Activated naive CD8-positive, alpha-beta T cell treated with anti-CD3 and anti-CD28 coated beads for 36 hours (primary cell): ENCODE results near the gene MGAT5. TPM values are rescaled to one million over a fixed set of nuclear protein-coding genes. Genes with fewer than 3 reads are reported as not detected.

Experiments
- DNase-seq: peaks from one replicate; pipeline ENCODE4 v3.0.0; 2021
- H3K27ac Mint-ChIP-seq: one replicate; pipeline ENCODE4 v1.8.0; 2022; ENCODE audit warnings: mild to moderate bottlenecking, moderate library complexity, mixed read lengths
- H3K27me3 Mint-ChIP-seq: one replicate; pipeline ENCODE4 v1.8.0; 2022; ENCODE audit warnings: mild to moderate bottlenecking, mixed read lengths
- H3K36me3 Mint-ChIP-seq: one replicate; pipeline ENCODE4 v1.8.0; 2021; ENCODE audit warnings: mild to moderate bottlenecking, mixed read lengths
- H3K4me1 Mint-ChIP-seq: one replicate; pipeline ENCODE4 v1.8.0; 2021; ENCODE audit warnings: mixed read lengths
- H3K4me3 Mint-ChIP-seq: one replicate; pipeline ENCODE4 v1.8.0; 2022; ENCODE audit warnings: mild to moderate bottlenecking, moderate library complexity, mixed read lengths
- H3K9me3 Mint-ChIP-seq: one replicate; pipeline ENCODE4 v1.8.0; 2022; ENCODE audit warnings: mixed read lengths
- total RNA-seq, 2 experiments: library from RNA; stranded (reverse); gene quantifications; one replicate each; pipeline ENCODE4 v1.2.3, GENCODE V29; 2021

MGAT5 gene
- total RNA-seq, 2 experiments from 2014 or later: 34.0 to 34.5 TPM

GRCh38 chr2:134308474-134309385 lies 54.9 kb downstream of the MGAT5 start:
- Mint-ChIP-seq H3K36me3 (peaks cover 42% of the 10 kb centered on the region), H3K9me3 (peaks cover 3% of the 10 kb centered on the region), H3K4me1 (peaks cover 54% of the 10 kb centered on the region)

DNA sequence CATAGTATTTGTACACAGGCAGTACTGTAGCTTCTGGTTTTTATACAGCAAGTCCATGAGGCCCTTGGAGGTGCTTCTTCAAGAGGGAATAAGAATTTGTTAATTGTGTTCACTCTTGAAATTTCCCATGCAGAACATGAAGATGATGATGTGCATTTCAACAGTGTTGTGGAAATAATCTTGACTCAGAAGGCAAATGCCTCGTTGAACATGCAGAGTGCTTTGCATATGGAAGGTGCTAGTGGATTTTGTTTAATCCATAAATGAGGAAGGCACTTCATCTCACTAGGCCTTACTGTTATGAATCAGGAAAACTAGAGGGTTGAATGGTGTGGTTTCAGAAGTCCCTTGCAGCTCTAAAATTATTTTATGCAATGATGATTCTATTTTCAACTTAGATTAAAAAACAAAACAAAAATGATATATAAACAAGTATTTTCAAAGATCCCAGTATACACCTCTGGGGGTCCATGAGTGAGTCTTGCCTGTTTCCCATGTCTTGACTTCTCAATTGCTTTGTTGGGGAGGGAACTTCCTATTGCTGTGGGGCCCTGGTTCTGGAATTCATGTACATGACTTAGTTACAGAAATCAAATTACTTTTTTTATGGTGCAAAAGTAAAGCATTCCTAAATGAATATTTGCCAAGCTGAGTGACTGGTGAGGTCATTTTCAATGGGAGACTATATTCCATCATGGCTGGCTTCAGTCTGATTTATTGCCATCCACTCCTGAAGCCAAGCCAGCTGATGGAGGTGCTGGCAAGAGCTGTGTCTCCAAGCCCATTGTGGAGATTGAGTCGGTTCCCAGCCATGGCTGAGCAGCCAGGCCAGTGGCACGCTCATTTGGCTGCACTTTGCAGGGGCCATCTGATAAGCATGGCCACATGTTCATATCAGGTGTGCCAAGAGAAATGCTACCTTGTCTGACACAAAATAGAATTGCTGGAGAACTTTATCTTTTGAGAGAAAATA lies 56.5 kb downstream of the MGAT5 start:
- peaks cover 27% of the 10 kb centered on the region for H3K36me3 Mint-ChIP-seq
- no peak overlapping the region for H3K4me3 Mint-ChIP-seq
- no peaks in the 10 kb centered on the region for H3K27me3 Mint-ChIP-seq
- peaks cover 52% of the 10 kb centered on the region for H3K4me1 Mint-ChIP-seq
- DNase-seq: no peak
- H3K9me3 Mint-ChIP-seq: peaks cover 3% of the 10 kb centered on the region
- no peak overlapping the region for H3K27ac Mint-ChIP-seq

More at GRCh38 chr2:134308474-134309385, 54.9 kb downstream of the MGAT5 start:
- no peak overlapping the region for H3K4me3 Mint-ChIP-seq
- no peak for DNase-seq
- H3K27me3 Mint-ChIP-seq: no peaks in the 10 kb centered on the region
- no peak overlapping the region for H3K27ac Mint-ChIP-seq

DNA sequence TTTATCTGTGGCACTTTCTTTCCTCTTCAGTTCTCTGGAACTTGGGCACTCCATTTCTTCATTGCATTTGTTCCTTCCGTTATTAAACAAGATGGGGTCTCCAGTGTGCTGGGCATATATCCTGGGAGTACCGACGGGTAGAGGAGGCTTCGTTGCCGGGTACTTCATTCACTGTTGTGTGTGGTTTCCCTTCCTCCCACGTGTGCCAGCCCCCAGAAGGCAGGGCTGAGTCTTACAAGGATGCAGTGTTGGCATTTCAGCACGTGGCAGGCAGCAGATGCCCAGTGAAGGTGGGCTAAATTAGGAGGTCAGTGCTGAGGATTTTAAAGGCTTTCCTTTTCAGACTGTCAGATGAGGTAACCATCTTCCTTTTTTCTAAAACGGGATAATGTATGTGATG lies 58.6 kb downstream of the MGAT5 start:
- peak overlapping the region; percentile 50 for H3K27ac Mint-ChIP-seq
- H3K4me1 Mint-ChIP-seq: peaks cover 42% of the 10 kb centered on the region
- no peak for DNase-seq
- peaks cover 3% of the 10 kb centered on the region for H3K9me3 Mint-ChIP-seq
- H3K36me3 Mint-ChIP-seq: peaks cover 26% of the 10 kb centered on the region
- H3K27me3 Mint-ChIP-seq: no peaks in the 10 kb centered on the region
- H3K4me3 Mint-ChIP-seq: peak overlapping the region; percentile 19

- Mint-ChIP-seq H3K4me1 (peaks cover 39% of the 10 kb centered on the region), H3K9me3 (no peaks in the 10 kb centered on the region), H3K27me3 (no peaks in the 10 kb centered on the region), H3K36me3 (peaks cover 34% of the 10 kb centered on the region), H3K27ac (no peak overlapping the region), H3K4me3 (no peak overlapping the region)
- DNase-seq: no peak
Measured at GRCh38 chr2:134314202-134314601, 60.3 kb downstream of the MGAT5 start.

GRCh38 chr2:134314681-134315368 lies 61.0 kb downstream of the MGAT5 start:
- H3K27ac Mint-ChIP-seq: no peak overlapping the region
- no peak overlapping the region for H3K4me3 Mint-ChIP-seq
- H3K36me3 Mint-ChIP-seq: peaks cover 35% of the 10 kb centered on the region
- DNase-seq: no peak
- H3K4me1 Mint-ChIP-seq: peaks cover 43% of the 10 kb centered on the region
- no peaks in the 10 kb centered on the region for H3K27me3 Mint-ChIP-seq
- no peaks in the 10 kb centered on the region for H3K9me3 Mint-ChIP-seq

DNA sequence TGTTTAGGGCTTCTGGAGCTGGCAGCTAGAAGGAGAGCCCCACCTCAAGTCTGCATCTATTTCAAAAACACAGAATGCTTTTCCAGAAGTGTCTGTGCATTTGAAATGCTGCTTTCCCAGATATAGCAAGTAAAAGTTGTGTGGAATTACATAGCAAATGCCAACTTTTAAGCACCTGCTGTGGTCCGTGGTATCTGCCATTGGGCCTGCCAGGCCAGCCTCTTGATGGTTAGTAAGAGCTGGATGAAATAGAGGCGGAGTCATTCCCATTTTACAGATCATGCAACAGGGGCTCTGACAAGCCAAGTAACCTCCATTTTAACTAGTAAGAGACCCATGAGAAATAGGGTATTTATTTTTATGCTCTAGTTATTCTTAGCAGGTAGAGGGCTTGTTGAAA lies 61.6 kb downstream of the MGAT5 start:
- Mint-ChIP-seq H3K4me3 (no peak overlapping the region), H3K36me3 (peaks cover 37% of the 10 kb centered on the region), H3K4me1 (peaks cover 50% of the 10 kb centered on the region), H3K9me3 (no peaks in the 10 kb centered on the region), H3K27ac (no peak overlapping the region), H3K27me3 (no peaks in the 10 kb centered on the region)
- DNase-seq: no peak

GRCh38 chr2:134319596-134320254 lies 65.9 kb downstream of the MGAT5 start:
- H3K4me3 Mint-ChIP-seq: no peak overlapping the region
- peaks cover 52% of the 10 kb centered on the region for H3K4me1 Mint-ChIP-seq
- no peaks in the 10 kb centered on the region for H3K9me3 Mint-ChIP-seq
- H3K27ac Mint-ChIP-seq: no peak overlapping the region
- H3K36me3 Mint-ChIP-seq: peaks cover 49% of the 10 kb centered on the region
- H3K27me3 Mint-ChIP-seq: no peaks in the 10 kb centered on the region
- DNase-seq: no peak

GRCh38 chr2:134320930-134321329 lies 67.1 kb downstream of the MGAT5 start:
- peak; percentile 20 for DNase-seq
- Mint-ChIP-seq H3K27ac (peak overlapping the region; percentile 53), H3K9me3 (no peaks in the 10 kb centered on the region), H3K27me3 (no peaks in the 10 kb centered on the region), H3K4me3 (no peak overlapping the region), H3K4me1 (peaks cover 56% of the 10 kb centered on the region), H3K36me3 (peaks cover 53% of the 10 kb centered on the region)

DNA sequence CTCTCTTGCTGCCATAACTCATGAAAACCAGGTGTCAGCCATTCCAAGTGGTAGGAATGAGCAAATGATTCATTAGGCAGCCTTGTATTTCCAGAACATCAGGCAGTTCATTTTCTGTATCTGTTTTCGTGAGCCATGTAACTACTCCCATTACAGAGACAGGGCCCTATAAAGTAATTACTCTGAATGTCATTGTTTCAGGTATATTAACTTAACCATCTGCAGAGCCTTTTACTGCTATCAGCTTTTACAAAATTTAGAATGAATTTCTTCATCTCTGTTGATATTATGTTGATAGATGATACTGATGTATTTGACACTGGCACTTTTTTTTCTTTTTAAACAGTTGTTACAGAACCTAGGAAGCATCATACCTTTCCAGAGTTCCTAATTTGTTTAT lies 69.9 kb downstream of the MGAT5 start:
- DNase-seq: no peak
- H3K4me1 Mint-ChIP-seq: peaks cover 56% of the 10 kb centered on the region
- peaks cover 48% of the 10 kb centered on the region for H3K36me3 Mint-ChIP-seq
- H3K27me3 Mint-ChIP-seq: no peaks in the 10 kb centered on the region
- H3K27ac Mint-ChIP-seq: no peak overlapping the region
- no peaks in the 10 kb centered on the region for H3K9me3 Mint-ChIP-seq
- no peak overlapping the region for H3K4me3 Mint-ChIP-seq

DNA sequence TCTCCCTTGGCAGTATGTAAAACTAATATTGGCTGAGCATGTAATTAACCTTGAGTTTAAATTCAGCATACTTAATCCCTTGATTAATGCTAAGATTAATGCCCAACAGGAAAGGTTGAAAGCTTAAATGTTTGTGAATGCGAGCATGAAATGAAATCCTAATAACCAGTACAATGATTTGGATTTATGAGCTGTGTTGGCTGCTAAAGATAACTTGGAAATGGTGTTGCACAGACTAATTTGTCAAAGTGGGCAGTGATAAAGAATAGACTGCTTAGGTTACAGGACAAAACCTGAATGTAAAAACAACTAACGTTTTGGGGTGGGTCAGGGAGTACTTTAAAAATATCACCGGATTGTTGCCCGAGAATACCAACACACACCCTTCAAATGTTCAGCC lies 70.6 kb downstream of the MGAT5 start:
- Mint-ChIP-seq H3K27me3 (no peaks in the 10 kb centered on the region), H3K9me3 (no peaks in the 10 kb centered on the region), H3K36me3 (peaks cover 43% of the 10 kb centered on the region), H3K4me3 (no peak overlapping the region), H3K4me1 (peaks cover 51% of the 10 kb centered on the region), H3K27ac (no peak overlapping the region)
- DNase-seq: no peak

DNA sequence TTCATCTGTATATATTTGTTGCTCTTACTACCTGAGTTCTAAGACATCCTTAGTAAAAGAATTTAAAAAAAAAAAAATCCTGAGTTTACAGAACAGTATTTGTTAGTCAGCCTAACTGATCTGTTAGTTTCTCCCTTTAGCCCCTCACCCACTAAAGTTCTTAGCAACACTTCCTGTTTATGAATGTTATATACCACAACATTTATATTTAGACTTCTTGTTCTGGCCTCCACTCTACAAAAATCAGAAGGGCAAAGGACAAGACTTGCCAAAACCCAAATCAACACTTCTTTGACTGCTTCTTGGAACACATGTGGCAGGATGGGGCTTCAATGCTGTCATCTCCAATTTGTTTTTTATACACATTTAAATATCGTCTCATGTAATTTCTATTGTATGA lies 71.1 kb downstream of the MGAT5 start:
- Mint-ChIP-seq H3K4me1 (peaks cover 47% of the 10 kb centered on the region), H3K27me3 (no peaks in the 10 kb centered on the region), H3K36me3 (peaks cover 42% of the 10 kb centered on the region), H3K27ac (no peak overlapping the region), H3K4me3 (no peak overlapping the region), H3K9me3 (no peaks in the 10 kb centered on the region)
- no peak for DNase-seq

- H3K9me3 Mint-ChIP-seq: no peaks in the 10 kb centered on the region
- no peak for DNase-seq
- no peak overlapping the region for H3K4me3 Mint-ChIP-seq
- peaks cover 39% of the 10 kb centered on the region for H3K4me1 Mint-ChIP-seq
- H3K27ac Mint-ChIP-seq: no peak overlapping the region
- H3K36me3 Mint-ChIP-seq: peaks cover 39% of the 10 kb centered on the region
- no peaks in the 10 kb centered on the region for H3K27me3 Mint-ChIP-seq
Measured at GRCh38 chr2:134325696-134326095, 71.8 kb downstream of the MGAT5 start.

GRCh38 chr2:134327367-134327766 lies 73.5 kb downstream of the MGAT5 start:
- Mint-ChIP-seq H3K36me3 (peaks cover 39% of the 10 kb centered on the region), H3K4me3 (no peak overlapping the region), H3K4me1 (peaks cover 24% of the 10 kb centered on the region), H3K27ac (no peak overlapping the region), H3K27me3 (no peaks in the 10 kb centered on the region), H3K9me3 (peaks cover 6% of the 10 kb centered on the region)
- DNase-seq: no peak

GRCh38 chr2:134331081-134331480 lies 77.2 kb downstream of the MGAT5 start:
- no peak overlapping the region for H3K27ac Mint-ChIP-seq
- no peaks in the 10 kb centered on the region for H3K4me1 Mint-ChIP-seq
- H3K9me3 Mint-ChIP-seq: peaks cover 6% of the 10 kb centered on the region
- no peak overlapping the region for H3K4me3 Mint-ChIP-seq
- H3K27me3 Mint-ChIP-seq: no peaks in the 10 kb centered on the region
- no peak for DNase-seq
- H3K36me3 Mint-ChIP-seq: peaks cover 33% of the 10 kb centered on the region
